Measurements from ENCODE around the gene MAOA. TPM values are rescaled to one million over a fixed set of nuclear protein-coding genes. Genes with fewer than 3 reads are reported as not detected.

MAOA gene
- total and polyA plus RNA-seq, 9 of the 15 experiments (the other 6 are each of a cell fraction or from before 2014, with no cell fraction given) = 0.68 to 2.7 (median 1.9) TPM

DNA sequence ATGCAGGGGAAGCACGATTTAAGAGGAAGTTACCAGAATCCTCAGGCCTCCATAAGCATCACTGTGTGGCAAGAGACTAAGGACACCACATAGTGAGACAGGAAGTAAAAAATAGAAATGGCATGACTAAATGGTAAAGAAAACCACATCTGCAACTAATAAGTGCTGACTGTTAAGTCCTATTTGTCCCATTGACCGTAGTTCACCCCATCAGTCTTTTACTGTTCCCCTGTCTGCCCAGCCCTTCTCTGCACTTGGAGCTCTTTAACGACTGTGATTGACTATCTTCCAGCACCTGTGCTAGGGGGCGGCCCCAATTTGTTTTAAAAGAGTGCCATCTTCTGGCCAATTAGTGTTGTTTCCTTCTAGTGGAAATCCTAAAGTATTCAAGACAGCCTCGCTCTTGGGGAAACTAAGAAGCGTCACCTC lies 94.2 kb downstream of the MAOA start (continued):
- no peak for TF ChIP-seq CEBPZ (IDR thresholded peaks at IDR 0.05; ENCODE audit: borderline replicate concordance, low read depth, low read length)
- TF ChIP-seq, protein P1, sequence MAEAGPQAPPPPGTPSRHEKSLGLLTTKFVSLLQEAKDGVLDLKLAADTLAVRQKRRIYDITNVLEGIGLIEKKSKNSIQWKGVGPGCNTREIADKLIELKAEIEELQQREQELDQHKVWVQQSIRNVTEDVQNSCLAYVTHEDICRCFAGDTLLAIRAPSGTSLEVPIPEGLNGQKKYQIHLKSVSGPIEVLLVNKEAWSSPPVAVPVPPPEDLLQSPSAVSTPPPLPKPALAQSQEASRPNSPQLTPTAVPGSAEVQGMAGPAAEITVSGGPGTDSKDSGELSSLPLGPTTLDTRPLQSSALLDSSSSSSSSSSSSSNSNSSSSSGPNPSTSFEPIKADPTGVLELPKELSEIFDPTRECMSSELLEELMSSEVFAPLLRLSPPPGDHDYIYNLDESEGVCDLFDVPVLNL (CRISPR knock-in tag; IDR thresholded peaks at IDR 0.05; ENCODE audit: low read depth) = no peak
- TF ChIP-seq CBFB (CRISPR knock-in tag; IDR thresholded peaks at IDR 0.05) = no peak
- TF ChIP-seq SRF (CRISPR knock-in tag; IDR thresholded peaks at IDR 0.05) = no peak
- peak; percentile 73 to 82 for TF ChIP-seq RAD21 (CRISPR knock-in tag; conservative IDR thresholded peaks at IDR 0.05 in 1 of 2, IDR thresholded peaks at IDR 0.05 in 1 of 2)
- TF ChIP-seq, protein P2, sequence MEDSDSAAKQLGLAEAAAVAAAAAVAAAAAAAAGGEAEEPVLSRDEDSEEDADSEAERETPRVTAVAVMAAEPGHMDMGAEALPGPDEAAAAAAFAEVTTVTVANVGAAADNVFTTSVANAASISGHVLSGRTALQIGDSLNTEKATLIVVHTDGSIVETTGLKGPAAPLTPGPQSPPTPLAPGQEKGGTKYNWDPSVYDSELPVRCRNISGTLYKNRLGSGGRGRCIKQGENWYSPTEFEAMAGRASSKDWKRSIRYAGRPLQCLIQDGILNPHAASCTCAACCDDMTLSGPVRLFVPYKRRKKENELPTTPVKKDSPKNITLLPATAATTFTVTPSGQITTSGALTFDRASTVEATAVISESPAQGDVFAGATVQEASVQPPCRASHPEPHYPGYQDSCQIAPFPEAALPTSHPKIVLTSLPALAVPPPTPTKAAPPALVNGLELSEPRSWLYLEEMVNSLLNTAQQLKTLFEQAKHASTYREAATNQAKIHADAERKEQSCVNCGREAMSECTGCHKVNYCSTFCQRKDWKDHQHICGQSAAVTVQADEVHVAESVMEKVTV (CRISPR knock-in tag; IDR thresholded peaks at IDR 0.05) = peak; percentile 68
- TF ChIP-seq, protein P3, sequence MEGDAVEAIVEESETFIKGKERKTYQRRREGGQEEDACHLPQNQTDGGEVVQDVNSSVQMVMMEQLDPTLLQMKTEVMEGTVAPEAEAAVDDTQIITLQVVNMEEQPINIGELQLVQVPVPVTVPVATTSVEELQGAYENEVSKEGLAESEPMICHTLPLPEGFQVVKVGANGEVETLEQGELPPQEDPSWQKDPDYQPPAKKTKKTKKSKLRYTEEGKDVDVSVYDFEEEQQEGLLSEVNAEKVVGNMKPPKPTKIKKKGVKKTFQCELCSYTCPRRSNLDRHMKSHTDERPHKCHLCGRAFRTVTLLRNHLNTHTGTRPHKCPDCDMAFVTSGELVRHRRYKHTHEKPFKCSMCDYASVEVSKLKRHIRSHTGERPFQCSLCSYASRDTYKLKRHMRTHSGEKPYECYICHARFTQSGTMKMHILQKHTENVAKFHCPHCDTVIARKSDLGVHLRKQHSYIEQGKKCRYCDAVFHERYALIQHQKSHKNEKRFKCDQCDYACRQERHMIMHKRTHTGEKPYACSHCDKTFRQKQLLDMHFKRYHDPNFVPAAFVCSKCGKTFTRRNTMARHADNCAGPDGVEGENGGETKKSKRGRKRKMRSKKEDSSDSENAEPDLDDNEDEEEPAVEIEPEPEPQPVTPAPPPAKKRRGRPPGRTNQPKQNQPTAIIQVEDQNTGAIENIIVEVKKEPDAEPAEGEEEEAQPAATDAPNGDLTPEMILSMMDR (IDR thresholded peaks at IDR 0.05 in 2 of 3, conservative IDR thresholded peaks at IDR 0.05 in 1 of 3; ENCODE audit: insufficient read depth in 2 of 3, low read depth in 1 of 3, low read length in 3 of 3) = peak; percentile 47 to 68 (median 55)
- TF ChIP-seq MCM7 (IDR thresholded peaks at IDR 0.05) = no peak
- TF ChIP-seq ZKSCAN1 (IDR thresholded peaks at IDR 0.05; ENCODE audit: low read depth, low read length) = no peak
- no peak for TF ChIP-seq ZNF695 (CRISPR knock-in tag; IDR thresholded peaks at IDR 0.05)
